ENCODE results near the gene SCAMP2. TPM values are rescaled to one million over a fixed set of nuclear protein-coding genes. Genes with fewer than 3 reads are reported as not detected.

Gene SCAMP2
- total RNA-seq, 1 experiment from 2014 or later = 50.2 TPM

DNA sequence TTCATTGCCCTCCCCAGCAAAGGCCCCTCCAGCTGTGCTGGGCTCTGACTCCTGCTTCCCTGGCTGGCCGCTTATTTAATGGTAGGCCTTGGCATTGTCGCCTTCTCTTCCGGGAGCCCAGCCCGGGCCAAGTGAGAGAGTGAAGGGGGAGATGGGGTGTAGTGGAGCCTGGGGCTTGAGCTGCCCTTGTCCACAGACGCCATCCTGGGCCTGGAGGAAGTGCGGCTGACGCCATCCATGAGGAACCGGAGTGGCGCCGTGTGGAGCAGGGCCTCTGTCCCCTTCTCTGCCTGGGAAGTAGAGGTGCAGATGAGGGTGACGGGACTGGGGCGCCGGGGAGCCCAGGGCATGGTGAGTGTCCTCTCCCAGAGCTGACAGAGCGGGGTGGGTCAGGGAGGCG lies 57.2 kb downstream of the SCAMP2 start:
- peaks cover 12 to 25% of the 10 kb centered on the region in 2 experiments for H3K4me1 Mint-ChIP-seq
- H3K79me1 ChIP-seq (ENCODE audit: insufficient read depth, low read depth, low read length, poor library complexity, severe bottlenecking) = no peaks in the 10 kb centered on the region

More for the DNA sequence above, 57.2 kb downstream of the SCAMP2 start:
- H2AK5ac ChIP-seq (ENCODE audit: insufficient read length, low read length) = no peak overlapping the region
- no peaks in the 10 kb centered on the region for H3K9me3 ChIP-seq (ENCODE audit: control insufficient read depth, low read depth, low read length)
- H3K4ac ChIP-seq (ENCODE audit: low read depth, low read length) = no peak overlapping the region
- no peak overlapping the region for H3K9ac ChIP-seq (ENCODE audit: extremely low read depth, insufficient read length, low read length)
- Mint-ChIP-seq H3K27ac (peak overlapping the region in 1 of 3 experiments; percentile 55; a peak in 1 of 7 replicates), H3K36me3 (ENCODE audit: insufficient read depth in 1 of 3, low read depth in 3 of 3) (no peaks in the 10 kb centered on the region), H3K9me3 (no peaks in the 10 kb centered on the region; a peak in 1 of 5 replicates), H3K27me3 (ENCODE audit: low read depth) (peaks cover 13% of the 10 kb centered on the region), H3K4me3 (no peak overlapping the region)
- no peak overlapping the region for H3K18ac ChIP-seq (ENCODE audit: insufficient read length, low read depth, low read length)
- no peak overlapping the region for H3K56ac ChIP-seq (ENCODE audit: insufficient read length, low read depth, low read length)
- no peak overlapping the region for H2BK20ac ChIP-seq (ENCODE audit: low read depth, low read length, poor library complexity, severe bottlenecking)
- no peaks in the 10 kb centered on the region for H3K23me2 ChIP-seq (ENCODE audit: insufficient read length, low read depth, low read length, poor library complexity, severe bottlenecking)
- WGBS (ENCODE audit: extremely low coverage, insufficient read length, low lambda C conversion rate) = no CpG with 5 or more reads among the region's 15 CpGs
- no peak overlapping the region for H2BK120ac ChIP-seq (ENCODE audit: low read depth, low read length, poor library complexity, severe bottlenecking)
- no peak overlapping the region for H3K4me2 ChIP-seq (ENCODE audit: insufficient read depth, insufficient read length, low read length)
- H4K20me1 ChIP-seq (ENCODE audit: control insufficient read depth, insufficient read depth, insufficient read length) = no peaks in the 10 kb centered on the region
- no peak overlapping the region for H4K5ac ChIP-seq (ENCODE audit: insufficient read length, low read depth, low read length)
- no peak overlapping the region for H2BK5ac ChIP-seq (ENCODE audit: insufficient read length, low read length)
- H4K8ac ChIP-seq (replicated peaks; ENCODE audit: insufficient read length, low read depth, low read length) = no peak overlapping the region
- H2BK15ac ChIP-seq (ENCODE audit: low read depth, low read length) = no peak overlapping the region
- TF ChIP-seq, protein P1, sequence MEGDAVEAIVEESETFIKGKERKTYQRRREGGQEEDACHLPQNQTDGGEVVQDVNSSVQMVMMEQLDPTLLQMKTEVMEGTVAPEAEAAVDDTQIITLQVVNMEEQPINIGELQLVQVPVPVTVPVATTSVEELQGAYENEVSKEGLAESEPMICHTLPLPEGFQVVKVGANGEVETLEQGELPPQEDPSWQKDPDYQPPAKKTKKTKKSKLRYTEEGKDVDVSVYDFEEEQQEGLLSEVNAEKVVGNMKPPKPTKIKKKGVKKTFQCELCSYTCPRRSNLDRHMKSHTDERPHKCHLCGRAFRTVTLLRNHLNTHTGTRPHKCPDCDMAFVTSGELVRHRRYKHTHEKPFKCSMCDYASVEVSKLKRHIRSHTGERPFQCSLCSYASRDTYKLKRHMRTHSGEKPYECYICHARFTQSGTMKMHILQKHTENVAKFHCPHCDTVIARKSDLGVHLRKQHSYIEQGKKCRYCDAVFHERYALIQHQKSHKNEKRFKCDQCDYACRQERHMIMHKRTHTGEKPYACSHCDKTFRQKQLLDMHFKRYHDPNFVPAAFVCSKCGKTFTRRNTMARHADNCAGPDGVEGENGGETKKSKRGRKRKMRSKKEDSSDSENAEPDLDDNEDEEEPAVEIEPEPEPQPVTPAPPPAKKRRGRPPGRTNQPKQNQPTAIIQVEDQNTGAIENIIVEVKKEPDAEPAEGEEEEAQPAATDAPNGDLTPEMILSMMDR (conservative IDR thresholded peaks at IDR 0.05) = no peak
- no peak overlapping the region for H3T11ph ChIP-seq (ENCODE audit: low read length)
- H2BK12ac ChIP-seq (ENCODE audit: insufficient read length, low read depth, low read length) = no peak overlapping the region
- no peak overlapping the region for H3K27ac ChIP-seq (ENCODE audit: insufficient read length, low read depth, low read length)
- no peak overlapping the region for H4K91ac ChIP-seq (ENCODE audit: insufficient read length, low read depth, low read length)
- DNase-seq = no peak
- no peaks in the 10 kb centered on the region for H3K4me1 ChIP-seq (ENCODE audit: insufficient read depth, low read length)
- H2AFZ ChIP-seq (ENCODE audit: low read length) = no peak overlapping the region
- no peak overlapping the region for H3K23ac ChIP-seq (ENCODE audit: insufficient read length, low read depth, low read length)
- H3K27me3 ChIP-seq (ENCODE audit: insufficient read depth, low read length) = no peaks in the 10 kb centered on the region
- peak overlapping the region; percentile 68; the same call in 1 of the 2 replicates for H3K14ac ChIP-seq (ENCODE audit: insufficient read depth, low read length)
- H3K79me2 ChIP-seq (ENCODE audit: insufficient read depth, low read length) = no peaks in the 10 kb centered on the region
